Fibroblast of peridontal ligament (primary cell): ENCODE measurements around the gene BDH2.

Source experiments
- DNase-seq: peaks from one replicate; pipeline ENCODE4 v3.0.0-alpha.2; 2010; ENCODE audit errors: extremely low read depth

The BDH2 gene

GRCh38 chr4:103099691-103100392 is at the start of gene BDH2:
TSS of gene BDH2 (minus strand) at chr4:103099834. CDS start at chr4:103096254, 3,580 bp downstream.
- peak; percentile 99 for DNase-seq

- no peak for DNase-seq
Observed at GRCh38 chr4:103144926-103145325, 45.3 kb upstream of the BDH2 start.

DNA sequence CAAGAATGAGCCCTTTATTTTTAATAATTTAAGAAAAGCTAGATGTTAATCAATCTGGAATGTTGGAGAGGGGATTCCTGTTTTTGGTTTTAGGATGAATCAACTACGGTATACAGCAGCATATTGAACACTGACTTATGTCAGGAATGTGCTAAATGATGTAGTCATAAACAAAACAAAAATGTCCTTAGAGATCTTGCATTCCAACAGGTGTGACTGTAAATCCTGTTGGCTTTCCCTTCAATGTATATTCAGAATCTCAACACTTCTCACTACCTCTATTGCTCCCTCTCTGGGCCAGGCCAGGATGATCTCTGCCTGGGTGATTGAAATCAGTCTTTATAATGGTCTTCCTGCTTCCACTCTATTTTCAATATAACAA is 37.8 kb upstream of the BDH2 start:
- no peak for DNase-seq

DNA sequence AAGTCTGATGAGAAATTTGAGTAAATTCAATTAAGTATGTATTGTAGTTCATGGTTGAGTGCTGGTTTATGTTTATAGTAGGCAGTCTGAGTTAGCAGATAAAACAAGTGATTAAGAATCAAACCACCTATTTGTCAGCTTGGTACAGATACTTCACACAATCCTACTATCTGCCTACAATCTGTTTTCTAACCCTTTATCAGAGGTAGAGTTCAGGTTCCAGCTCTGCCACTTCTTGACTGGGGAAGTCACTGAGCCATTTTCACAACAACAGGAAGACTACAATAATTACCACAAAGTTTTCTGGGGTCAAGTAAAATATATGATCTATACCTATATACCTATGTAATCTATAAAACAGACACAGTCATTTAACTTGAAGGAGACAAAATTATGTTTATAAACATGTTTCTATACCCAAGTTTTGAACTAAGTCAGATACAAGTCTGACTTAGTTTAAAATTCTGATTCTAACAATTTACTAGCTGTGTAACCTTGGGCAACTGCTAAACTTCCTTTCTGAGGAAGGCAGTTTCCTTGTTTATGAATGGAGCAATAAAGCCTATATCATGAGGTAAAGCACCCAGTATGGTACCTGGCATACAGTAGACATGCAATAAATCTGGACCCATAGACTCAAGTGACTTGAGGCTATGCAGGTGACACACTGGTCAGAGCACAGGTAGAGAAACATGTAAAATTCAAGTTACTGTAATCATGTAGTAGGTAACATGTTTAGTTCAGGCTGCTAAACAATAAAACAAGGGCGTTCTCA is 37.2 kb upstream of the BDH2 start:
- DNase-seq, result no peak

DNA sequence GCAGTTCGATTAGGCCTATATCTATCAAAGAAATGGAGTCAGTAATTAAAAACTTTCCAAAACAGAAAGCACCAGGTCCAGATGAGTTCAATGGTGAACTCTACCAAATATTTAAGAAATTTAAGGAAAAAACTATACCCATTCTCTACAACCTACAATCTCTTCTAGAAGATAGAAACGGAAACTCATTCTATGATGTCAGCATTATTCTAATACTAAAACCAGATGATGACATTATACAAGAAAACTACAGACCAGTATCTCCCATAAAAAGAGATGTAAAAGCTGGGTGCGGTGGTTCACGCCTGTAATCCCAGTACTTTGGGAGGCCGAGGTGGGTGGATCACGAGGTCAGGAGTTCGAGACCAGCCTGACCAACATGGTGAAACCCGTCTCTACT is 29.5 kb upstream of the BDH2 start:
- no peak for DNase-seq

DNA sequence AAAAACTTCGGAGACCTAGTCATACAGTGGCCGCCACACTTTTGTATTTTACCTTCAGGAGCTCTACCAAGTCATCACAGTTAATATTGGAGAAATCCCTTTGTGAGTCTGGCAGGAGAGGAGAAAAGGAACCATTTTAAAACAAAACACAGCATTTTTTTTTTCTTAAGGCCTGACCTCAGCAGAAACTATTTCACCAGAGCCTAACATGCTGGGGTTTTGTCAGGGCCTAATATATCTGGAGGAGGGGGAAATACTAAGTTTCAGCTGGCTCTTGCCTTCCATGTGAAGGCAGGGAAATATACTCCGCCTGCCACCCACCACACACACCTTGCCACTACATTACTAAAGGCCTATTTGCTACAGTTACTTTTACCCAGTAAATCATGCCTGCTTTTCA is 26.5 kb upstream of the BDH2 start:
- DNase-seq, result no peak

DNA sequence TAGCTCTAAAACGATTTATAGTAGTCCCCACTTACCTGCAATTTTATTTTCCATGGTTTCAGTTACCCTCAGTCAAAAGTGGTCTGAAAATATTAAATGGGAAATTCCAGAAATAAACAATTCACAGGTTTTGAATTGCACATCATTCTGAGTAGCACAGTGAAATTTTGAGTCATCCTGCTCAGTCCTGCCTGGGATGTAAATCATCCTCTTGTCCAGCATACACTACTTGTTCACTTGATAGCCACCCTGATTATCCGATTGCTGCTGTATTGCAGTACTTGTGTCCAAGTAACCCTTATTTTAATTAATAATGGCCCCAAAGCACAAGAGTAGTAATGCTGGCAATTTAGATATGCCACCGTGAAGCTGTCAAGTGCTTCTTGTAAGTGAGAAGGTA is 23.5 kb upstream of the BDH2 start:
- no peak for DNase-seq

DNA sequence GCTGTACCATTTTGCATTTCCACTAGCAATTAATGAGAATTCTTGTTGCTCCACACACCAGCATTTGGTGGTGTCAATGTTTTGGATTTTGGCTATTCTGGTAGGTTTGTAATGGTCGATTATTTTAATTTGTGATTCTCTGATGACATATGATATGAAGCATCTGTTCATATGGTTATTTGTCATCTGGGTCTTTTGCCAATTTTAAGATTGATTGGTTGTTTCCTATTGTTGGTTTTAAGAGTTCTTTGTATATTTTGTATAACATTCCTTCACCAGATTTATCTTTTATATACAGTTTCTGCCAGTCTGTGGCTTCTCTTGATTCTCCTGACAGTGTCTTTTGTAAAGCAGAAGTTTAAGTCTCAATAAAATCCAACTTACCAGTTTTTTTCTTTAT is 18.5 kb upstream of the BDH2 start:
- peak; percentile 34 for DNase-seq

GRCh38 chr4:103111598-103111997 is 12.0 kb upstream of the BDH2 start:
- DNase-seq, result no peak

GRCh38 chr4:103108542-103108941 is 8.9 kb upstream of the BDH2 start:
- no peak for DNase-seq

DNA sequence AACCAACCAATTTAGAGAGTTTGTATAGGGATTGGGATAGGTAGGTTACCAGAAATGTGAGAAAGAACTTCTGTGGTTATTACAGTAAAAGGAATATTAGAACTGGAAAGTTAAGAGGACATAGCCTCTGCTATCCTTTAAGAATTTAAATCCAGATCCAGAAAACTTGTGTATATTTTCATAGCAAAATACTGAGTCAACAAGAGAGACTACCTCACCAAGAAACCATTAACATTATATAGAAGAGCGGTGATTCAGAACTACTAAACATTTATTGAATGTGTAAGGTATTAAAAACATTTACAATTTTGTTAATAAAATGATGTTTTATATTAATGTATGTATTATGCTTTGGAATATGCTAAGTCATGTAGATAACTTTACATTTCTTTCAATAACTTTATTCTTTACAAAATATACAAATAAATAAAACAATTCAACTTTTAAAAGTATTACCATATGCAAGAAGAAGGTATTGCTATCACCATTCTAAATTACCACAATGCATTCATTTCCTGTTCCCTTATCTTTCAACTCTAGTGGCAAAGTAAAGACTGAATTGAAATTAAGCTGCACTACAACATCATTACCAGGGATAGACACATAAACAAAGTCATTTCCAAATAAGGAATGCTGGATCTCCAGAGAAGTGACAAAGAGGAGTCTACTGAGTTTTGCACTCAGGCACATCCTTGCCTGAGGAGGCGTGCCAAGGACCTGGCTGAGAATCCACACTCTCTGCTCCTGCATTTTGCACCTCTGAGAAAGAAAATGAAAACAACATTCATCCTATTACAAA is 6.1 kb upstream of the BDH2 start:
- DNase-seq, result no peak

GRCh38 chr4:103104886-103105285 is 5.3 kb upstream of the BDH2 start:
- DNase-seq, result no peak

DNA sequence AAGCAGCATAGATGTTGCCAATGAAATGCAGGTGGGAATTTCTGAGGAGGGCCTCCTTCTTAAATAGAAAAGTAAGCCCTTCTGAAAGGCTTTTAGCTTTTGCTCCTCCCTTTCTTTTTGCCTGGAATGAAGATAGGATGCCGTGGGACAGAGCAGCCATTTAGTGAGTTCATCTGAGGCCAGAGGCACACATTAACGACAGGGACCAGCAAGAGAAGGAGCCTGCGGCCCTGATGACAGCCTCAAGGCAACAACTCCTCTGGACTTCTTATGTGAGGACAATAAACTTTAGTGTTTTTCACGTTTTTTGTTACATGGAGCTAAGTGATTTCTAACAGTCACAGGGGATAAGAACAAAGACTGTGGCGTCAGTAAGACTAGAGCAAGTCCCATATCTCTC is 1.1 kb upstream of the BDH2 start:
- DNase-seq, result no peak

DNA sequence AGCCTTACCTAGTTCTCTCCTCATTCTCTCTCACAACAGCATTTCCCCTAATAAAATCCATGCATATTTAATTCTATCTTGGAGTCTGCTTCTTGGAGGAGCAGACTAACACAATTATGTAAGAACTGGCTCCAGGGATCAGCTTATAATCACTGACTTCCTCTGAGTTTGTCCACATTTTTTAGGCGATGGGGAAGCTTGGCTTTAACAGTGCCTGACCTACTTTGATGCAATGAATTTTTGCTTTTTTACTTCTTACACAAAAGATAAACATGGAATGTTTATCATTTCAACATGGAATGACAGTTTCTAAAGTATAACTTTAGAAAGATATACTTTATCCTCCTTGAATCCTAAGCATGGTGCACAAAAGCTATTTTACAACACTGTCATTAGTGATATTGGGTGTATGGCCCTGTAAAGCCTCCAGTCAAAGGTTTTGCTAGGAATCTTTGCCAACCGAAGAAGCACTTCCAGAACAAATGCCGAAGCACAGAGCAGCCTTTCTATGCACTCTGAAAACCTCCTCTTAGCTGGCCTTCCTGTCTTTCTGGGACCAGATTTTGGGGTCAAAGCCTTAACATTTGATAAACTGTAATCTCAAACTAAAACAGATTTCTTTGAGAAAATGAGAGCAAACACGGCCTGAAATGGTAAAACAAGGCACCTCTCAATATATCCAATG is 736 bp downstream of the BDH2 start:
- DNase-seq, result peak; percentile 58

GRCh38 chr4:103098341-103098740 is 1.3 kb downstream of the BDH2 start:
- no peak for DNase-seq

DNA sequence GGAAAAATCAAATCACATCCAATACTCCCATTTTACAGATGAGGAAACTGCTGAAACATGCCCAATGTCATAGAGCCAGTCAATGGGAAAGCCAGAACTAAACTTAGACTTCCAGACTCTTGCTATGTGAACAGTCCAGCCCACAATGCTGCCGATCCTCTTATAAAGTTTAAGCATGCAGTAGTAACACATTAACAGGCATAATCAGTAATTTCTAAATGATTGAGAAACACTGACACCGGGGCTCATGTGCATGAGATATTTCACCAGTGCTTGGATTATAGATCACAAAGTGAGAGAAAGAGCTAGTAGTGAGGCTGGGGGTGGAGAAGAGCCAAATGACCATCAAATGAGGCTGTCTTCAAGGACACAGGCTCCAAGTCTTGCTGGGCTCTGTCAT is 2.5 kb downstream of the BDH2 start:
- DNase-seq, result no peak

- no peak for DNase-seq
Observed at GRCh38 chr4:103095080-103095479, 4.6 kb downstream of the BDH2 start.

- DNase-seq, result peak; percentile 29
Observed at GRCh38 chr4:103092245-103092644, 7.4 kb downstream of the BDH2 start.

- peak; percentile 86 for DNase-seq
Observed at GRCh38 chr4:103091601-103092223, 7.9 kb downstream of the BDH2 start.

- no peak for DNase-seq
Observed at GRCh38 chr4:103089481-103089880, 10.2 kb downstream of the BDH2 start.

DNA sequence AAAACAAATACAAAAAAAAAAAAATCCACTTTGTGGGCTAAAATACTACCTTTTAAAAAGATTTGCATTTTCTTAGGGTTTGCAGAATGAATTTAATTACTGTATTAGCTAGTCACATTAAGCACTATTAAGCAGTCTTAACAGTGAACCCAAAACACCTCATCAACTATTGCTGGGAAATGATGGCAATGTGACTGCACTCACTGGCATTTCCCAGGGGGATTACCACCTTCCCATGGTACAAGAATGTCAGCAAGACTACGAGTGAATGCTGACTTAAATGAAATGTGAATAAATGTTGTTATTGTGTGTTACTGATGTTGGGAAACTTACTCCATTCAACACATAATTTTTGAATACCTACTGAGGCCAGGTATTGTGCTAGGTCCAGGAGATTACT is 13.1 kb downstream of the BDH2 start:
- no peak for DNase-seq
